PC-9 (cell line): ENCODE measurements around the gene IWS1.

Experiments used
- CTCF ChIP-seq: fragments of 200-600 bp; sonication (generic); conservative IDR thresholded peaks from 2 replicates; pipeline ENCODE4 v1.6.1; 2017; ENCODE audit warnings: mixed run types, antibody characterized with exemption, mild to moderate bottlenecking, moderate library complexity
- EZH2 ChIP-seq: fragments of 200-600 bp; sonication (generic); IDR thresholded peaks from 2 replicates; pipeline ENCODE4 v1.8.0; 2017; ENCODE audit warnings: antibody characterized with exemption, low read depth

GRCh38 chr2:127464470-127465257, 61.6 kb downstream of the IWS1 start:
- TF ChIP-seq CTCF (no peak), EZH2 (no peak)
